Endothelial cell of umbilical vein (primary cell): ENCODE results near the gene EPB41L4B. TPM values are rescaled to one million over a fixed set of nuclear protein-coding genes. Genes with fewer than 3 reads are reported as not detected.

Source experiments
- BruUV-seq: library from RNA; stranded (reverse); fragments of 400-500 nt; replicated peaks from 2 replicates; lab custom pipeline; 2021; lab: Mats Ljungman, UMichigan
- CTCF ChIA-PET: fragments of 300-600, 350-600 bp; sonication (Branson Sonifier 250); formaldehyde crosslinking; loops from one replicate; lab custom pipeline; 2021; ENCODE audit warnings: antibody characterized with exemption, inconsistent platforms; lab: Charles Lee
- POLR2A ChIA-PET: fragments of 300-600, 350-600 bp; sonication (Branson Sonifier 250); formaldehyde crosslinking; loops from one replicate; lab custom pipeline; 2021; ENCODE audit warnings: antibody characterized with exemption, inconsistent platforms; lab: Charles Lee
- DNase-seq: peaks from one replicate; pipeline ENCODE4 v3.0.0-alpha.2; 2011; ENCODE audit warnings: low read depth, low spot score
- FAIRE-seq: peaks from 2 replicates; lab custom pipeline; 2011; peaks lifted over from hg19 to GRCh38; lab: Jason Lieb, UNC
- H2AFZ ChIP-seq: 2 replicates; pipeline ENCODE4 v1.6.0; 2012; ENCODE audit warnings: low read depth, low read length, control low read depth, inconsistent platforms
- H3K27ac ChIP-seq: 2 replicates; pipeline ENCODE4 v1.5.1; 2011; ENCODE audit warnings: low read depth, mild to moderate bottlenecking, control low read depth, low read length, moderate library complexity; ENCODE audit not compliant: insufficient read depth
- H3K27me3 ChIP-seq, 2 experiments: 2 replicates each; pipeline versions ENCODE4 v1.6.0 to v1.6.1; 2011; ENCODE audit warnings: low read length in 2 of 2, mixed read lengths in 1 of 2; ENCODE audit not compliant: control insufficient read depth in 2 of 2, insufficient read depth in 2 of 2
- H3K36me3 ChIP-seq, 2 experiments: 2 replicates in 1 of 2; 3 replicates in 1 of 2; pipeline ENCODE4 v1.5.1; 2011; ENCODE audit warnings: low read length in 2 of 2, mild to moderate bottlenecking in 1 of 2, moderate library complexity in 1 of 2; ENCODE audit not compliant: control insufficient read depth in 2 of 2, insufficient read depth in 2 of 2; ENCODE audit errors: extremely low read depth in 1 of 2
- H3K4me1 ChIP-seq: 3 replicates; pipeline ENCODE4 v1.5.1; 2011; ENCODE audit warnings: mild to moderate bottlenecking, low read length; ENCODE audit not compliant: control insufficient read depth, insufficient read depth; ENCODE audit errors: extremely low read depth
- H3K4me2 ChIP-seq: 2 replicates; pipeline ENCODE4 v1.6.1; 2011; ENCODE audit warnings: low read length, control low read depth, mixed read lengths; ENCODE audit not compliant: insufficient read depth
- H3K4me3 ChIP-seq, 3 experiments: fragments of 200-600 bp in 1 of 3; sonication (generic), shearing (Covaris generic) in 1 of 3; replicated peaks in 1 of 3; 2 replicates each; pipeline ENCODE4 v1.5.1; 2011 to 2016; ENCODE audit warnings: control low read depth in 3 of 3, low read length in 3 of 3, mild to moderate bottlenecking in 2 of 3, inconsistent platforms in 1 of 3, low read depth in 1 of 3, moderate library complexity in 1 of 3; ENCODE audit not compliant: insufficient read depth in 1 of 3
- H3K79me2 ChIP-seq: 2 replicates; pipeline ENCODE4 v1.6.0; 2012; ENCODE audit warnings: low read length, inconsistent platforms; ENCODE audit not compliant: control insufficient read depth, insufficient read depth
- H3K9ac ChIP-seq: replicated peaks from 2 replicates; pipeline ENCODE3; 2011; ENCODE audit warnings: low read length, control low read depth; ENCODE audit not compliant: insufficient read depth; ENCODE audit errors: extremely low read depth
- H3K9me1 ChIP-seq: replicated peaks from 3 replicates; pipeline ENCODE4 v1.6.0; 2011; ENCODE audit warnings: mild to moderate bottlenecking, low read length; ENCODE audit not compliant: control insufficient read depth, insufficient read depth; ENCODE audit errors: extremely low read depth
- H3K9me3 ChIP-seq: replicated peaks from 2 replicates; pipeline ENCODE4 v1.5.1; 2012; ENCODE audit warnings: low read length, inconsistent platforms; ENCODE audit not compliant: control insufficient read depth, insufficient read depth
- H4K20me1 ChIP-seq: replicated peaks from 2 replicates; pipeline ENCODE3; 2011; ENCODE audit warnings: mild to moderate bottlenecking, low read length; ENCODE audit not compliant: control insufficient read depth, insufficient read depth; ENCODE audit errors: extremely low read depth
- EZH2 ChIP-seq: IDR thresholded peaks from 2 replicates; pipeline ENCODE4 v1.6.1; 2012; ENCODE audit warnings: borderline replicate concordance, low read depth, mild to moderate bottlenecking, moderate library complexity, low read length, inconsistent platforms; ENCODE audit not compliant: severe bottlenecking
- FOS ChIP-seq: IDR thresholded peaks from 2 replicates; pipeline ENCODE4 v1.6.1; 2011; ENCODE audit warnings: mild to moderate bottlenecking, low read length, moderate library complexity, borderline replicate concordance; ENCODE audit not compliant: insufficient read depth
- GATA2 ChIP-seq: IDR thresholded peaks from 2 replicates; pipeline ENCODE4 v1.7.0; 2011; ENCODE audit warnings: low read depth, mild to moderate bottlenecking, moderate library complexity, mixed read lengths, low read length; ENCODE audit not compliant: insufficient read length, insufficient read depth
- JUN ChIP-seq: IDR thresholded peaks from 2 replicates; pipeline ENCODE4 v1.6.1; 2011; ENCODE audit warnings: borderline replicate concordance, low read depth; ENCODE audit not compliant: insufficient read length, insufficient read depth
- MYC ChIP-seq: IDR thresholded peaks from one replicate; pipeline ENCODE4 v1.6.1; 2011; ENCODE audit warnings: mild to moderate bottlenecking, low read depth, low read length
- POLR2A ChIP-seq: IDR thresholded peaks from 2 replicates; pipeline ENCODE4 v1.6.1; 2012; ENCODE audit warnings: low read depth, mild to moderate bottlenecking, control low read depth, low read length
- POLR2AphosphoS5 ChIP-seq: IDR thresholded peaks from 2 replicates; pipeline ENCODE4 v1.6.1; 2012; ENCODE audit warnings: low read depth, mild to moderate bottlenecking, control low read depth, low read length, moderate library complexity; ENCODE audit not compliant: insufficient read depth
- dilution Hi-C: fragments of 300-500 bp; cut with MboI; formaldehyde crosslinking; loops from one replicate; pipeline ENCODE4 v1.15.0; 2019; ENCODE audit warnings: low sequenced_read_pairs; ENCODE audit not compliant: extremely low pct_ligation_motif_present
- intact Hi-C: fragments of 100-400 bp; cut with micrococcal nuclease; formaldehyde crosslinking; loops from one replicate; pipeline ENCODE4 v1.10.0; 2022
- polyA plus RNA-seq, 4 experiments: library from polyadenylated mRNA; depleted of rRNA in 3 of 4; stranded (reverse) in 3 of 4; unstranded in 1 of 4; fragments of >200 nt; gene quantifications; 2 replicates each; pipeline versions ENCODE4 v1.2.1 to v1.2.3, GENCODE V29; 2011 to 2012; ENCODE audit warnings: missing spikeins in 1 of 4
- total RNA-seq: library from RNA; stranded (reverse); gene quantifications from 2 replicates; pipeline ENCODE4 v1.2.3, GENCODE V29; 2021
- TF ChIP-seq, protein P1 (sequence below): IDR thresholded peaks from 2 replicates; pipeline ENCODE4 v1.6.1; 2011; ENCODE audit not compliant: insufficient read depth, insufficient read length
- TF ChIP-seq, protein P2 (sequence below), 2 donors: IDR thresholded peaks; 1 replicate in 1 of 2; 2 replicates in 1 of 2; pipeline ENCODE4 v1.5.1; 2011; ENCODE audit warnings: low read length in 2 of 2, mild to moderate bottlenecking in 2 of 2, moderate library complexity in 2 of 2, control low read depth in 1 of 2, inconsistent platforms in 1 of 2, low read depth in 1 of 2; ENCODE audit not compliant: insufficient read depth in 1 of 2; ENCODE audit errors: extremely low read depth in 1 of 2

The EPB41L4B gene
- total and polyA plus RNA-seq, 2 donors (not counting 3 experiments of a cell fraction or from before 2014, with no cell fraction given): 0.10 to 0.15 TPM

- DNase-seq: no peak
- dilution Hi-C loops (no loop called here), intact Hi-C loops (no loop called here)
- Histone ChIP-seq H3K4me1 (no peaks in the 10 kb centered on the region), H2AFZ (no peak overlapping the region), H3K9ac (no peak overlapping the region), H4K20me1 (no peaks in the 10 kb centered on the region), H3K4me3 (no peak overlapping the region), H3K27ac (no peak overlapping the region), H3K79me2 (no peaks in the 10 kb centered on the region), H3K27me3 (peaks cover 0 to 1% of the 10 kb centered on the region in 2 experiments), H3K9me1 (no peaks in the 10 kb centered on the region), H3K36me3 (no peaks in the 10 kb centered on the region), H3K9me3 (no peaks in the 10 kb centered on the region), H3K4me2 (no peak overlapping the region)
- no peak for FAIRE-seq
- POLR2A ChIA-PET: interaction anchor here (0.6 kb wide), 1 partner anchor 254 kb away, joined by 3 read pairs; no protein-coding TSS in a partner anchor
- no TSS peak for BruUV-seq
- CTCF ChIA-PET: interaction anchor here (1.0 kb wide), 1 partner anchor 96 kb away, joined by 3 read pairs; no protein-coding TSS in a partner anchor
- TF ChIP-seq MYC (no peak), GATA2 (no peak), POLR2AphosphoS5 (no peak), EZH2 (no peak), JUN (no peak), POLR2A (no peak)
- TF ChIP-seq, protein P1, sequence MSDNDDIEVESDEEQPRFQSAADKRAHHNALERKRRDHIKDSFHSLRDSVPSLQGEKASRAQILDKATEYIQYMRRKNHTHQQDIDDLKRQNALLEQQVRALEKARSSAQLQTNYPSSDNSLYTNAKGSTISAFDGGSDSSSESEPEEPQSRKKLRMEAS: no peak
These were observed 42.0 kb downstream of the EPB41L4B start for GRCh38 chr9:109278848-109279247.

DNA sequence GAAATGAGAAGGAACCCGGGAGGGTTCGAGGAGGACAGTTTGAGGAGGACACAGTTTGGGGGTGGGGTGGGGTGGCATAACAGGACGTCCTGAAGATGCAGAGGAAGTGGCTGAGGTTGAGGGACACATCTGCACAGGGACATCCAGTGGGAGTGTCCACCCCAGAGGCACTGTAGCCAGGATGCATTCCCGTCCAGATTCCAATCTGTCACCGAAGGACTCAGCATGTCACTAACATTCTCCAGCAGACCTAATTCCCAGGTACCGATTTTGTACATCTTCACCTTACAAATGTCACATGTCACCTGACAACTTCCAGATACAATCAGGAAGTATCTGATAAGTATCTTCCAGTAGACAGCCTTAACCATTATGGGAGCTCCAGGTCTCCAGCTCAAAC lies 42.6 kb downstream of the EPB41L4B start:
- Histone ChIP-seq H3K4me3 (no peak overlapping the region), H3K9me1 (no peaks in the 10 kb centered on the region), H3K27me3 (peaks cover 0 to 1% of the 10 kb centered on the region in 2 experiments), H4K20me1 (no peaks in the 10 kb centered on the region), H3K36me3 (no peaks in the 10 kb centered on the region), H3K9ac (no peak overlapping the region), H3K4me2 (no peak overlapping the region), H3K4me1 (no peaks in the 10 kb centered on the region), H3K9me3 (no peaks in the 10 kb centered on the region), H3K79me2 (no peaks in the 10 kb centered on the region), H3K27ac (no peak overlapping the region), H2AFZ (no peak overlapping the region)
- CTCF ChIA-PET: interaction anchor here (1.0 kb wide), 1 partner anchor 95 kb away, joined by 3 read pairs; no protein-coding TSS in a partner anchor
- intact Hi-C loops (no loop called here), dilution Hi-C loops (no loop called here)
- POLR2A ChIA-PET: no interaction called here
- FAIRE-seq: no peak
- no TSS peak for BruUV-seq
- no peak for TF ChIP-seq JUN
- TF ChIP-seq, protein P1: no peak
- no peak for TF ChIP-seq POLR2AphosphoS5
- TF ChIP-seq, protein P2, sequence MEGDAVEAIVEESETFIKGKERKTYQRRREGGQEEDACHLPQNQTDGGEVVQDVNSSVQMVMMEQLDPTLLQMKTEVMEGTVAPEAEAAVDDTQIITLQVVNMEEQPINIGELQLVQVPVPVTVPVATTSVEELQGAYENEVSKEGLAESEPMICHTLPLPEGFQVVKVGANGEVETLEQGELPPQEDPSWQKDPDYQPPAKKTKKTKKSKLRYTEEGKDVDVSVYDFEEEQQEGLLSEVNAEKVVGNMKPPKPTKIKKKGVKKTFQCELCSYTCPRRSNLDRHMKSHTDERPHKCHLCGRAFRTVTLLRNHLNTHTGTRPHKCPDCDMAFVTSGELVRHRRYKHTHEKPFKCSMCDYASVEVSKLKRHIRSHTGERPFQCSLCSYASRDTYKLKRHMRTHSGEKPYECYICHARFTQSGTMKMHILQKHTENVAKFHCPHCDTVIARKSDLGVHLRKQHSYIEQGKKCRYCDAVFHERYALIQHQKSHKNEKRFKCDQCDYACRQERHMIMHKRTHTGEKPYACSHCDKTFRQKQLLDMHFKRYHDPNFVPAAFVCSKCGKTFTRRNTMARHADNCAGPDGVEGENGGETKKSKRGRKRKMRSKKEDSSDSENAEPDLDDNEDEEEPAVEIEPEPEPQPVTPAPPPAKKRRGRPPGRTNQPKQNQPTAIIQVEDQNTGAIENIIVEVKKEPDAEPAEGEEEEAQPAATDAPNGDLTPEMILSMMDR (IDR thresholded peaks at IDR 0.05; ENCODE audit: extremely low read depth in 1 of 2, insufficient read depth in 1 of 2, low read depth in 1 of 2, low read length in 2 of 2): no peak
- TF ChIP-seq MYC: no peak
- TF ChIP-seq EZH2: no peak
- no peak for TF ChIP-seq FOS
- TF ChIP-seq POLR2A: no peak
- no peak for DNase-seq
